Loucy (cell line): Measurements from ENCODE around the gene TASP1.
"Not testable (repeated sequence)": the region's sequence is repeated elsewhere in the genome, so short reads cannot be mapped to it uniquely, and the experiment has no call there.

Experiments used
- H2AFZ ChIP-seq: fragments of 200-600 bp; sonication (generic); 2 replicates; pipeline ENCODE4 v1.6.0; 2016; ENCODE audit warnings: antibody characterized with exemption, mild to moderate bottlenecking, low read length, moderate library complexity
- H3F3A ChIP-seq: fragments of 200-600 bp; 2 replicates; pipeline ENCODE4 v1.6.0; 2016; ENCODE audit warnings: antibody characterized with exemption, low read depth, mild to moderate bottlenecking
- H3K27me3 ChIP-seq: fragments of 200-600 bp; sonication (generic); 2 replicates; pipeline ENCODE4 v1.6.1; 2014; ENCODE audit warnings: low read length, mild to moderate bottlenecking; ENCODE audit not compliant: insufficient read depth, poor library complexity, severe bottlenecking
- H3K36me3 ChIP-seq: fragments of 200-600 bp; sonication (generic); 2 replicates; pipeline ENCODE4 v1.6.1; 2016; ENCODE audit warnings: low read length; ENCODE audit not compliant: insufficient read depth
- H3K4me1 ChIP-seq: fragments of 200-600 bp; sonication (generic); 2 replicates; pipeline ENCODE4 v1.5.1; 2014; ENCODE audit warnings: low read length, mild to moderate bottlenecking; ENCODE audit not compliant: insufficient read depth, poor library complexity, severe bottlenecking
- H3K4me2 ChIP-seq: fragments of 200-600 bp; sonication (generic); 2 replicates; pipeline ENCODE4 v1.6.0; 2014; ENCODE audit warnings: antibody characterized with exemption, low read length, low read depth, mild to moderate bottlenecking; ENCODE audit not compliant: poor library complexity, severe bottlenecking
- H3K4me3 ChIP-seq: fragments of 200-600 bp; sonication (generic); 2 replicates; pipeline ENCODE4 v1.5.1; 2014; ENCODE audit warnings: low read length, mild to moderate bottlenecking, mixed read lengths; ENCODE audit not compliant: poor library complexity, severe bottlenecking
- H3K79me2 ChIP-seq: fragments of 200-600 bp; sonication (generic); 2 replicates; pipeline ENCODE4 v1.6.1; 2014; ENCODE audit warnings: low read length; ENCODE audit not compliant: insufficient read depth
- H3K9ac ChIP-seq: fragments of 200-600 bp; sonication (generic); 2 replicates; pipeline ENCODE4 v1.6.0; 2014; ENCODE audit warnings: mild to moderate bottlenecking, low read depth, low read length, moderate library complexity; ENCODE audit not compliant: poor library complexity, severe bottlenecking
- H3K9me2 ChIP-seq: fragments of 200-600 bp; sonication (generic); replicated peaks from 2 replicates; pipeline ENCODE4 v1.6.1; 2016; ENCODE audit warnings: low read depth, low read length, mixed read lengths
- H3K9me3 ChIP-seq: fragments of 200-600 bp; sonication (generic); 2 replicates; pipeline ENCODE4 v1.6.1; 2014; ENCODE audit warnings: mild to moderate bottlenecking, antibody characterized with exemption, low read length, low read depth; ENCODE audit not compliant: insufficient read depth
- H4K20me1 ChIP-seq: fragments of 200-600 bp; sonication (generic); 2 replicates; pipeline ENCODE4 v1.6.0; 2014; ENCODE audit warnings: antibody characterized with exemption, low read length, mild to moderate bottlenecking; ENCODE audit not compliant: insufficient read depth, poor library complexity, severe bottlenecking
- CTCF ChIP-seq: fragments of 200-600 bp; sonication (generic); conservative IDR thresholded peaks from 2 replicates; pipeline ENCODE4 v1.5.1; 2014; ENCODE audit warnings: mild to moderate bottlenecking, antibody characterized with exemption, low read length
- EZH2phosphoT487 ChIP-seq: fragments of 200-600 bp; IDR thresholded peaks from 2 replicates; pipeline ENCODE4 v1.6.1; 2018; ENCODE audit warnings: antibody characterized with exemption, mild to moderate bottlenecking, moderate library complexity, borderline replicate concordance

The TASP1 gene

DNA sequence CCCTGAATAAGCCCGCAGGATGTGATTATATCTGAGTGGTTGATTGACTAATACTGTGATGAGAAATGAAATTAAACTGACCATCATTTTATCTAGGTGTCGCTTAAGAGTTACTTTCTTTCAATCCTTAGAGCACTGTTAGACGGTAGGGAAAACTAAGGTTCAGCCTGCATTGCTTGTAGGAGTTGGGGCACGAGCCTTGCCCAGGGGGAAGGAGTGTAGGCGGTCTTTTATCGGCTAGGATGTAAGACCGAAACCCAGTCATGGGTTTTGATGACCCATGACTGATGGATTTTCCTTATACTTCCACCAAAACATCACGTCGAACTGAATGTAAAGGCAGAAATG is 392 bp upstream of the TASP1 start:
- H3K9me3 ChIP-seq = no peaks in the 10 kb centered on the region
- H3K36me3 ChIP-seq = no peaks in the 10 kb centered on the region
- peak overlapping the region; percentile 96 for H2AFZ ChIP-seq
- peaks cover 16% of the 10 kb centered on the region for H3K79me2 ChIP-seq
- no peaks in the 10 kb centered on the region for H3F3A ChIP-seq
- peak overlapping the region; percentile 92 for H3K4me3 ChIP-seq
- H3K4me1 ChIP-seq = peaks cover 10% of the 10 kb centered on the region
- H4K20me1 ChIP-seq = no peaks in the 10 kb centered on the region
- H3K4me2 ChIP-seq = peak overlapping the region; percentile 77
- no peak for TF ChIP-seq CTCF
- no peak for TF ChIP-seq EZH2phosphoT487
- H3K27me3 ChIP-seq = peaks cover 43% of the 10 kb centered on the region
- H3K9me2 ChIP-seq = no peaks in the 10 kb centered on the region
- no peak overlapping the region for H3K9ac ChIP-seq

- Histone ChIP-seq H3K36me3 (no peaks in the 10 kb centered on the region), H3K4me3 (peak overlapping the region; percentile 92), H2AFZ (peak overlapping the region; percentile 96), H3K27me3 (peaks cover 33% of the 10 kb centered on the region), H3K9me2 (no peaks in the 10 kb centered on the region), H3K4me2 (peak overlapping the region; percentile 77), H3K4me1 (peaks cover 10% of the 10 kb centered on the region), H3K9ac (peak overlapping the region; percentile 67), H4K20me1 (no peaks in the 10 kb centered on the region), H3K9me3 (no peaks in the 10 kb centered on the region), H3F3A (no peaks in the 10 kb centered on the region), H3K79me2 (peaks cover 19% of the 10 kb centered on the region)
- TF ChIP-seq EZH2phosphoT487 (no peak), CTCF (no peak)
Measured at GRCh38 chr20:13638162-13638495, 603 bp downstream of the TASP1 start.

DNA sequence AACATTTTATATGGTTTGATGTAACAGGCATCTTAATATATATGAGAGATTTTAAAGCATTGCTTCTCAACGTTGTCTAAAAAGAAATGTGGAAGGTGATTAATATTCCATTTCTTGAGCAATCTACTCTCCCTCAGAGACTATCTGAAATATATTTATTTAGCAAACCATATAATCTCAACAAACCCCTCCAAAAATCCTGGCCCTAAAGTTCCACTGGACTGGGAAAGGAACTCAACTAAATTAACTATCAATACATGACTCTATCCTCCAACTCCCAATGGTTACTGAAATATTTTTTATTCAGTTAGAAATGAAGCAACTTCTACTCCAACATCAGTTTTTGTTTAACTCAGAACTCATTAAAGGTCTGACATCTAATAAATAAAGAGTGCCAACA is 6.3 kb downstream of the TASP1 start:
- H3K9me3 ChIP-seq = no peaks in the 10 kb centered on the region
- no peaks in the 10 kb centered on the region for H4K20me1 ChIP-seq
- H3K79me2 ChIP-seq = peaks cover 14% of the 10 kb centered on the region
- H3F3A ChIP-seq = no peaks in the 10 kb centered on the region
- TF ChIP-seq CTCF (no peak), EZH2phosphoT487 (no peak)
- H3K9me2 ChIP-seq = no peaks in the 10 kb centered on the region
- peaks cover 6% of the 10 kb centered on the region; the same call in 1 of the 2 replicates for H3K36me3 ChIP-seq
- H2AFZ ChIP-seq = no peak overlapping the region
- H3K4me2 ChIP-seq = no peak overlapping the region
- no peaks in the 10 kb centered on the region for H3K27me3 ChIP-seq
- H3K4me1 ChIP-seq = peaks cover 2% of the 10 kb centered on the region
- no peak overlapping the region for H3K4me3 ChIP-seq
- H3K9ac ChIP-seq = no peak overlapping the region

- H3K4me3 ChIP-seq, H3K9ac ChIP-seq, H3K9me3 ChIP-seq, H2AFZ ChIP-seq, H4K20me1 ChIP-seq, H3K4me1 ChIP-seq, H3K36me3 ChIP-seq, H3K4me2 ChIP-seq, H3K27me3 ChIP-seq, H3K9me2 ChIP-seq, H3F3A ChIP-seq, H3K79me2 ChIP-seq: not testable (repeated sequence)
Measured at GRCh38 chr20:13627525-13627924, 11.2 kb downstream of the TASP1 start.
